IPS DF 6.9 (cell line): ENCODE measurements around the gene SLC6A19.
"Not testable (repeated sequence)": the region's sequence is repeated elsewhere in the genome, so short reads cannot be mapped to it uniquely, and the experiment has no call there.

Source experiments
- DNase-seq: peaks from one replicate; pipeline ENCODE4 v3.0.0-alpha.2; 2013; ENCODE audit warnings: low read depth, low spot score
- H3K27ac ChIP-seq: one replicate; pipeline ENCODE4 v1.5.1; 2013; ENCODE audit warnings: low read length, control low read depth
- H3K27me3 ChIP-seq: 2 replicates; pipeline ENCODE4 v1.6.1; 2013; ENCODE audit warnings: mild to moderate bottlenecking, low read length; ENCODE audit not compliant: control insufficient read depth, insufficient read depth
- H3K36me3 ChIP-seq: 2 replicates; pipeline ENCODE4 v1.6.1; 2013; ENCODE audit warnings: low read length; ENCODE audit not compliant: control insufficient read depth, insufficient read depth
- H3K4me1 ChIP-seq: 2 replicates; pipeline ENCODE4 v1.6.1; 2013; ENCODE audit warnings: low read length; ENCODE audit not compliant: control insufficient read depth, insufficient read depth
- H3K4me3 ChIP-seq: 2 replicates; pipeline ENCODE4 v1.5.1; 2013; ENCODE audit warnings: mild to moderate bottlenecking, low read length
- H3K9me3 ChIP-seq: 2 replicates; pipeline ENCODE4 v1.6.1; 2013; ENCODE audit warnings: low read length, inconsistent platforms; ENCODE audit not compliant: control insufficient read depth, insufficient read depth
- WGBS: extraction: QIAGEN DNeasy Blood & Tissue Kit; methylation state at CpG from one replicate; pipeline ENCODE4 v1.1.7; 2013; ENCODE audit warnings: mixed read lengths, missing lambda C conversion rate; ENCODE audit not compliant: insufficient read length, insufficient coverage; 5-methylcytosine and 5-hydroxymethylcytosine counted together

Gene SLC6A19

DNA sequence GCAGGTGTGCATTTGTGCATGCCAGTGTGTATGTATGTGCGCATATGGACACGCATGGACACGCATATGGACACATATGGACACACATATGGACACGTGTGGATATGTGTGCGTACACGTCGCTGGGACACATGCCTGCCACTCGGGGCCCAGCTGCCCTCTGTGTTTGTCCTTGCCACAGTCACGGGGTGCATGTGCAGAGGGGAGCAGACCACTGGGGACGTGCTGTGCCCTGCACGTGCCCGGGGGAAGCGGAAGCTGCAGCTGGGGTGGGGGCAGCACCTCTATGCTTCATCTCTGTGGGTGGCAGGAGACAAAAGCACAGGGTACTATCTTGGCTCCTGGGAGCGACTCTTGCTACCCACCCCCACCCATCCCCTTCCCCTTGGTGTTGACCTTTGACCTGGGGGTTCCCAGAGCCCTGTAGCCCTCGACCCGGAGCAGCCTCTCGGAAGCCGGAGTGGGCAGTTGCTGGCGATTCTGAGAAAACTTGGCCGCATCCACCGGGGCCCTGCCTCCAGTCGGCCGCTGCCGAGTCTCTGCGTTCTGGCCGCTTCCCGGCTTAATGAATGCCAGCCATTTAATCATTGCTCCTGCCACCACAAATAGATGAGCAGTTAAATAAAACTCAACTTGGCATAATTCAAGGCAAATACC lies 21.4 kb downstream of the SLC6A19 start:
- WGBS, result no CpG with 5 or more reads among the region's 27 CpGs
- H3K36me3 ChIP-seq, result no peaks in the 10 kb centered on the region
- H3K27ac ChIP-seq, result no peak overlapping the region
- H3K4me1 ChIP-seq, result no peaks in the 10 kb centered on the region; the same call in 1 of the 2 replicates
- H3K27me3 ChIP-seq, result no peaks in the 10 kb centered on the region
- H3K4me3 ChIP-seq, result no peak overlapping the region
- DNase-seq, result no peak
- no peaks in the 10 kb centered on the region for H3K9me3 ChIP-seq

DNA sequence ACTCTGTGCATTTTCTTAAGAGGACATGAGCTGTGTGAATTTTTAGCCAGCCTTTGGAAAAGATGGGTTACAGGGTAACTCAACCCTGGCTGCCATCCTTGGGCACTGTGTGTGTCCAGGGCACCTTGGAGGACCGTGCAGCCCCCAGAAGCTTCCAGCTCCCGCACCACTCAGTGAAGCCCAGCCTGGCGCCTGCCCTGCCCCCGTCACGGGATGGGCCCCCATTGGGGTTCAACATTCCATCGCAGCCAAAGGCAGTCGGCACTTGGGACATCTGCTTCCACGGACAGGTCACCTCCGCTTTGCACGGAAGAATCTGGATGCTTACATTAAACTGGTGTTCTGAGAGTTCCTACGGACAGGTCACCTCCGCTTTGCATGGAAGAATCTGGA lies 21.9 kb downstream of the SLC6A19 start:
- DNase-seq, result no peak

DNA sequence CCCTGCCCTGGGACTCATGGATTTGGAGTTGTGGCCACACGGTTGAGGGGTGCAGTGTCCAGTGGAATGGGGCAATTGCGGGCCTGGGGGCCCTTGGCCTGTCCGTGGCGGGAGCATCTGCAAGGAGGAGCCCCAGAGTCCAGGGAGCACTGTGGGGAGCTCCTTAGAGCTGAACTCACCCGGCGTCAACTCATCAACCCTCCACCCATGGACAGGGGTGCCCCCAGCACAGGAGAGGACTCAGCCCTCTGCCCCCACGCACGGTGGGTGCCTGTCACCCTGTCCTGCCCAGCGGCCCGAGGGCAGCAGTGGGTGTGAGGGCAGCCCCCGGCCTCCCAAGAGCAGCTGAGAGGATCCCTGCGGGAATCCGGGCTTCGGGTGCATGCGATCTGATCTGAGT lies 23.2 kb downstream of the SLC6A19 start:
- no peak for DNase-seq
- Histone ChIP-seq H3K4me3 (no peak overlapping the region), H3K4me1 (no peaks in the 10 kb centered on the region; the same call in 1 of the 2 replicates), H3K9me3 (no peaks in the 10 kb centered on the region), H3K36me3 (no peaks in the 10 kb centered on the region), H3K27ac (no peak overlapping the region), H3K27me3 (no peaks in the 10 kb centered on the region)
- WGBS, result no CpG with 5 or more reads among the region's 15 CpGs

More for the DNA sequence above, 21.9 kb downstream of the SLC6A19 start:
- no peaks in the 10 kb centered on the region for H3K36me3 ChIP-seq
- H3K4me1 ChIP-seq, result no peaks in the 10 kb centered on the region; the same call in 1 of the 2 replicates
- H3K9me3 ChIP-seq, result no peaks in the 10 kb centered on the region
- WGBS, result no CpG with 5 or more reads among the region's 12 CpGs
- H3K4me3 ChIP-seq, result no peak overlapping the region
- no peak overlapping the region for H3K27ac ChIP-seq
- no peaks in the 10 kb centered on the region for H3K27me3 ChIP-seq

GRCh38 chr5:1225081-1225480 lies 23.7 kb downstream of the SLC6A19 start, which contains the start of gene SLC6A18:
SLC6A18 (plus strand) TSS chr5:1225381; CDS start chr5:1225478, 97 bp downstream.
- no CpG with 5 or more reads among the region's 11 CpGs for WGBS
- Histone ChIP-seq H3K4me3 (no peak within 1 kb of the TSS), H3K27me3 (no peaks in the 10 kb centered on the region), H3K27ac (no peak within 1 kb of the TSS), H3K4me1 (no peaks in the 10 kb centered on the region; the same call in 1 of the 2 replicates), H3K36me3 (no peaks in the 10 kb centered on the region), H3K9me3 (no peaks in the 10 kb centered on the region)
- DNase-seq, result no peak

DNA sequence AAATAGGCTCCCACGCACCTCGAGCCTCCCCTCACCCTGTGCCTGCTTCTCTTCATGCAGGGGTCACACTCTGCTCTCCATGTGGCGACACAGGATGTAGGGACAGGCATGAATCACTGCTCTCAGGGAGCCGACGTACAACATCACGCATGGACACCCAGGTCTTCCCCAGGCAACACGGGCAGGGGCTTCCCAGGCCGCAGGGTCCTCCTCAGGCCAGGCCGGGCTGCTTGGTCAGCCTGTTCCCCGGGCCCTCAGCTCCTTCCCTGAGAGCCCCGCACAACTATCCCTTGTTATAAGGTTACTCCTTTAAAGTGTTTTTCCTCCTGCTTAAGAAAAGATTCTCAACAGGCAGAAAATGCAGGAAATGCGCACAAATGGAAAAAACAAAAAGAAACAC lies 24.8 kb downstream of the SLC6A19 start:
- H3K4me1 ChIP-seq, result no peaks in the 10 kb centered on the region; the same call in 1 of the 2 replicates
- H3K27ac ChIP-seq, result no peak overlapping the region
- no peaks in the 10 kb centered on the region for H3K9me3 ChIP-seq
- H3K4me3 ChIP-seq, result no peak overlapping the region
- peaks cover 2% of the 10 kb centered on the region; the same call in 1 of the 2 replicates for H3K36me3 ChIP-seq
- WGBS, result no CpG with 5 or more reads among the region's 12 CpGs
- DNase-seq, result no peak
- H3K27me3 ChIP-seq, result no peaks in the 10 kb centered on the region

- H3K36me3 ChIP-seq, result peaks cover 2% of the 10 kb centered on the region; the same call in 1 of the 2 replicates
- no peak overlapping the region for H3K4me3 ChIP-seq
- DNase-seq, result no peak
- no peaks in the 10 kb centered on the region for H3K9me3 ChIP-seq
- WGBS, result no CpG with 5 or more reads among the region's 50 CpGs
- no peaks in the 10 kb centered on the region for H3K27me3 ChIP-seq
- H3K4me1 ChIP-seq, result no peaks in the 10 kb centered on the region; the same call in 1 of the 2 replicates
- no peak overlapping the region for H3K27ac ChIP-seq
Observed at GRCh38 chr5:1226839-1227581, 25.6 kb downstream of the SLC6A19 start.

GRCh38 chr5:1227667-1228066 lies 26.3 kb downstream of the SLC6A19 start:
- Histone ChIP-seq H3K4me1 (no peaks in the 10 kb centered on the region; the same call in 1 of the 2 replicates), H3K27ac (no peak overlapping the region), H3K36me3 (peaks cover 2% of the 10 kb centered on the region; the same call in 1 of the 2 replicates), H3K4me3 (no peak overlapping the region), H3K27me3 (no peaks in the 10 kb centered on the region), H3K9me3 (no peaks in the 10 kb centered on the region)
- WGBS, result no CpG with 5 or more reads among the region's 14 CpGs
- no peak for DNase-seq

- Histone ChIP-seq H3K4me3 (no peak overlapping the region), H3K36me3 (peaks cover 2% of the 10 kb centered on the region; the same call in 1 of the 2 replicates), H3K4me1 (no peaks in the 10 kb centered on the region; the same call in 1 of the 2 replicates), H3K9me3 (no peaks in the 10 kb centered on the region), H3K27ac (no peak overlapping the region), H3K27me3 (no peaks in the 10 kb centered on the region)
- WGBS, result no CpG with 5 or more reads among the region's 15 CpGs
- no peak for DNase-seq
Observed at GRCh38 chr5:1228120-1228519, 26.7 kb downstream of the SLC6A19 start.

GRCh38 chr5:1229023-1229422 lies 27.6 kb downstream of the SLC6A19 start:
- WGBS, result no CpG with 5 or more reads among the region's 11 CpGs

DNA sequence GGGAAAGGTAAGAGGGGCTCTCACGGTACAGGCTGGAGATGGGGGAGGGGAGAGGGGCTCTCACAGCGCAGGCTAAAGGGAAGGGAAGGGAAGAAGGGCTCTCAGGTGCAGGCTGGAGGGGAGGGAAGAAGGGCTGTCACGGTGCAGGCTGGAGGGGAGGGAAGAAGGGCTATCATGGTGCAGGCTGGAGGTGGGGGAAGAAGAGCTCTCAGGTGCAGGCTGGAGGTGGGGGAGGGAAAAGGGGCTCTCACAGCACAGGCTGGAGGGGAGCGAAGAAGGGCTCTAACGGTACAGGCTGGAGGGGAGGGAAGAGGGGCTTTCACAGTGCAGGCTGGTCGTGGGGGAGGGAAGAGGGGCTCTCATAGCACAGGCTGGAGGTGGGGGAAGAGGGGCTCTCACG lies 28.4 kb downstream of the SLC6A19 start:
- Histone ChIP-seq H3K4me1 (no peaks in the 10 kb centered on the region; the same call in 1 of the 2 replicates), H3K4me3 (no peak overlapping the region), H3K36me3 (peaks cover 2% of the 10 kb centered on the region; the same call in 1 of the 2 replicates), H3K27me3 (no peaks in the 10 kb centered on the region), H3K27ac (no peak overlapping the region), H3K9me3 (no peaks in the 10 kb centered on the region)
- no CpG with 5 or more reads among the region's 7 CpGs for WGBS
- DNase-seq, result no peak

More at GRCh38 chr5:1229023-1229422, 27.6 kb downstream of the SLC6A19 start:
- not testable (repeated sequence) for H3K9me3 ChIP-seq, H3K4me3 ChIP-seq, H3K36me3 ChIP-seq, H3K27me3 ChIP-seq, DNase-seq, H3K27ac ChIP-seq, H3K4me1 ChIP-seq
